ENCODE data around the gene NUDT1.

Gene NUDT1

DNA sequence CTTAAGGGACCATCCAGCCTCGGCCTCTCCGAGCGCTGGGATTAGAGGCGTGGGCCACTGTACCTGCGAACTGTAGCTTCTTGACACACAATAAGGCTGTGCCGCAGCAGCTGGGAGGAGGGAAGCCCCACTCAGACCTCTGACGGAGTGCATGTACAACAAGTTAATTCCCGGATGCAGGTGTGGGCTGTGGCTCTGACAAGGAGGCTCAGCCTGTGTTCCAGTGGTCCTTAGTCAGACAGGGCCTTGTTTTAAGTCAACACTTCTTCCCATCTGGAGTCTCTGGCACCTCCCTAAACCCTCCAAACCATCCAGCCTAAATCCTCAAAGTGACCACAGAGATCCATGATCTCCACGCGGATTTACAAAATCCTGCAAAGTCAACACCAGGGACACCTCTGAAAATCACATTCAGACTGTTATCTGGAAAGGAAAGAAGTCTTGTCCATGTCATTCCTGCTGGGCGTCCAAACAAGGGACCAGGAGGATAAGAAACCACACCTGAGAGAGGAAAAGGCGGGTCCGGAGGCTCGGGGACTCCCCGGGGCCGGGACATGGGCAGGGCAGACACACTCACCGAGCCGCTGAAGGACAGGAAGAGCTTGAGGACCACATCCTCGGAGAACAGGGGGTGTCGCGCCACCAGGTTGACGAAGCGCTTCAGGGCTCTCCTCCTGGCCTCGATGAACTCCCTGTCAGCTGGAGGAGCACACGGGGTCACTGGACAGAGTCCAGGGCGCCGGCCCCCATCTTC, 29.4 kb downstream of the NUDT1 start:
- Histone ChIP-seq H3K36me3 (ENCODE audit: control insufficient read depth, insufficient read depth, low read length) (peaks cover 17% of the 10 kb centered on the region), H3K4me3 (replicated peaks; ENCODE audit: low read depth, low read length) (no peak overlapping the region), H3K27me3 (replicated peaks; ENCODE audit: control insufficient read depth, insufficient read depth, low read length) (no peaks in the 10 kb centered on the region)
- TF ChIP-seq, protein P1, sequence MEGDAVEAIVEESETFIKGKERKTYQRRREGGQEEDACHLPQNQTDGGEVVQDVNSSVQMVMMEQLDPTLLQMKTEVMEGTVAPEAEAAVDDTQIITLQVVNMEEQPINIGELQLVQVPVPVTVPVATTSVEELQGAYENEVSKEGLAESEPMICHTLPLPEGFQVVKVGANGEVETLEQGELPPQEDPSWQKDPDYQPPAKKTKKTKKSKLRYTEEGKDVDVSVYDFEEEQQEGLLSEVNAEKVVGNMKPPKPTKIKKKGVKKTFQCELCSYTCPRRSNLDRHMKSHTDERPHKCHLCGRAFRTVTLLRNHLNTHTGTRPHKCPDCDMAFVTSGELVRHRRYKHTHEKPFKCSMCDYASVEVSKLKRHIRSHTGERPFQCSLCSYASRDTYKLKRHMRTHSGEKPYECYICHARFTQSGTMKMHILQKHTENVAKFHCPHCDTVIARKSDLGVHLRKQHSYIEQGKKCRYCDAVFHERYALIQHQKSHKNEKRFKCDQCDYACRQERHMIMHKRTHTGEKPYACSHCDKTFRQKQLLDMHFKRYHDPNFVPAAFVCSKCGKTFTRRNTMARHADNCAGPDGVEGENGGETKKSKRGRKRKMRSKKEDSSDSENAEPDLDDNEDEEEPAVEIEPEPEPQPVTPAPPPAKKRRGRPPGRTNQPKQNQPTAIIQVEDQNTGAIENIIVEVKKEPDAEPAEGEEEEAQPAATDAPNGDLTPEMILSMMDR (IDR thresholded peaks at IDR 0.05; ENCODE audit: insufficient read depth, low read length, poor library complexity, severe bottlenecking): no peak
- DNase-seq (ENCODE audit: extremely low read depth, insufficient read length): no peak

DNA sequence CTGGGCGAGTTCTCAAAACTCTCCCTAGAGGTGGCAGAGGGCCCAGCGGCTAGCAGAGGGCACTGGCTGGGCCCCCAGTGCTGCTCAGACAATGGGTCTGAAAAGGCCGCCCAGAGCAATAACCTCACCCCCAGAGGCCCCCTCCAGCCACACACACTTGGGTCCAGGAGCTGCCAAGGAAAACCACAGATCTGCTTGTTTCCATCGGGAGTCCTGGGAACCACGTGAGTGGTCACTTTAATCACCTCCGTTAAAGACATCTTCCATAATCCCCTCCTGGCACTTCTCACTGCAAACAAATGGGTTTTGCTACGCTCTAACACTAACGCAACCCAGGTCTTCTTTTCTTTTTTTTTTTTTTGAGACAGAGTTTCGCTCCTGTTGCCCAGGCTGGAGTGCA, 30.0 kb downstream of the NUDT1 start:
- DNase-seq (ENCODE audit: extremely low read depth, insufficient read length): no peak
- peaks cover 19% of the 10 kb centered on the region for H3K36me3 ChIP-seq (ENCODE audit: control insufficient read depth, insufficient read depth, low read length)
- TF ChIP-seq, protein P1 (IDR thresholded peaks at IDR 0.05; ENCODE audit: insufficient read depth, low read length, poor library complexity, severe bottlenecking): no peak
- H3K4me3 ChIP-seq (replicated peaks; ENCODE audit: low read depth, low read length): no peak overlapping the region
- no peaks in the 10 kb centered on the region for H3K27me3 ChIP-seq (replicated peaks; ENCODE audit: control insufficient read depth, insufficient read depth, low read length)

DNA sequence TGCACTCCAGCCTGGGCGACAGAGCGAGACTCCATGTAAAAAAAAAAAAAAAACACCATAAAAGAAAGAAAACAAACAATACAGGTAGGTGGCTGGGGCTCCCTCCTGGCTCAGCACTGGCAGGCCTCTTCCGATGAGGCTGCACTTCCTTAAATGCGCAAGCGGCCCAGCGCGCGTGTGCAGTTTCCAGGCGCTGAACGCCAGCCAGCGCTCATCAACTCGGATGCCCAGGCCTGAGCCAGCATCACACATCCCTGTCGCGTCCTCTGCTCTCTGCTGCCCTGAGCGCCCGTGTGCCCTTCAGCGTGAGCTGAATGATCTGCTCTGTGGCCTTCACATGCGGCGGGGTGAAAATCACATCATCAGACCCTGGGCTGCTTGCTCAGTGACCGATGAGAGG, 31.8 kb downstream of the NUDT1 start:
- Histone ChIP-seq H3K4me3 (replicated peaks; ENCODE audit: low read depth, low read length) (no peak overlapping the region), H3K27me3 (replicated peaks; ENCODE audit: control insufficient read depth, insufficient read depth, low read length) (no peaks in the 10 kb centered on the region), H3K36me3 (ENCODE audit: control insufficient read depth, insufficient read depth, low read length) (peaks cover 19% of the 10 kb centered on the region)
- DNase-seq (ENCODE audit: extremely low read depth, insufficient read length): no peak
- TF ChIP-seq, protein P1 (IDR thresholded peaks at IDR 0.05; ENCODE audit: insufficient read depth, low read length, poor library complexity, severe bottlenecking): no peak

DNA sequence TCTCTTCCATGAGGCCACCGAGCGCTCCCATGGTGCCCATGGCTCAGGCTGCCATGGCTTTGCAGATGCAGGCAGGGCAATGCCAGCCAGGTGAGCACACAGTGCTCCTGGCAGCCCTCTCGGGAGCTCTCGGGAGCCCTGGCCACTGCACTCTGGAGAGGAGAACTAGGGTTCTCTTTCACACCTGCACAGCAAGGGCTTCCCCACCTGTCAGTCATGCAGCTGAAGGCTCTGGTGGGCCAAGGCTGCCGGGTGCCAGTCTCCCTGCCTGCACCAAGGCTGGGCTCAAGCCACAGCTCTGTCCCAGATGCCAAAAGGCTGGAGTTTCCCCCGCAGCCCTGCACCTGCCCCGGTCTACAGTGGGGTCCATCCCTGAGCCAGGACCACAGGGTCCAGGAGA, 32.6 kb downstream of the NUDT1 start:
- TF ChIP-seq, protein P1 (IDR thresholded peaks at IDR 0.05; ENCODE audit: insufficient read depth, low read length, poor library complexity, severe bottlenecking): no peak
- H3K36me3 ChIP-seq (ENCODE audit: control insufficient read depth, insufficient read depth, low read length): peaks cover 16% of the 10 kb centered on the region
- no peak for DNase-seq (ENCODE audit: extremely low read depth, insufficient read length)
- H3K27me3 ChIP-seq (replicated peaks; ENCODE audit: control insufficient read depth, insufficient read depth, low read length): no peaks in the 10 kb centered on the region
- no peak overlapping the region for H3K4me3 ChIP-seq (replicated peaks; ENCODE audit: low read depth, low read length)

DNA sequence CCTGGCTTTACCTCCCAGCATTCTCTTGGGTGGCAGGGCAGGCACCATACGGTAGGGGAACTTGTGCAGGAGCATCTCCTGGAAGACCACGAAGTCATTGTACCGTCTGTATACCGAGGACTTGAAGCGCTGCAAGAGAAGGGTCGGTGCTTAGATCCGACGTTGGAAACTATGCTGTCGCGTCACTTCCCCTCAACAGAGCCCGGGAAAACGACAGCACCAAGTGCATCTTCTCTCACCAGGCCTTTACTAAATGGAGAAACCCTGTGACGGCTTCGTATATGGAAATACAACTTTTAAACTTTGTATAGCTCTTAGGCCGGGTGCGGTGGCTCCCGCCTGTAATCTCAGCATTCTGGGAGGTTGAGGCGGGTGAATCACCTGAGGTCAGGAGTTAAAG, 33.1 kb downstream of the NUDT1 start:
- TF ChIP-seq, protein P1 (IDR thresholded peaks at IDR 0.05; ENCODE audit: insufficient read depth, low read length, poor library complexity, severe bottlenecking): no peak
- DNase-seq (ENCODE audit: extremely low read depth, insufficient read length): no peak
- Histone ChIP-seq H3K36me3 (ENCODE audit: control insufficient read depth, insufficient read depth, low read length) (peaks cover 16% of the 10 kb centered on the region), H3K27me3 (replicated peaks; ENCODE audit: control insufficient read depth, insufficient read depth, low read length) (no peaks in the 10 kb centered on the region), H3K4me3 (replicated peaks; ENCODE audit: low read depth, low read length) (no peak overlapping the region)
